ENCODE measurements around the gene SP4. TPM values are rescaled to one million over a fixed set of nuclear protein-coding genes. Genes with fewer than 3 reads are reported as not detected.

Gene SP4
- total and polyA plus RNA-seq, 2 donors (not counting 1 experiment from before 2014, with no cell fraction given): 7.1 to 42.4 TPM

GRCh38 chr7:21393937-21394336 is 33.9 kb upstream of the SP4 start:
- no peak for TF ChIP-seq EZH2 (IDR thresholded peaks at IDR 0.05; ENCODE audit: borderline replicate concordance, insufficient read depth, low read depth, low read length, poor library complexity, severe bottlenecking)
- no peak for TF ChIP-seq CTCF (IDR thresholded peaks at IDR 0.05)
- Histone ChIP-seq H3K27me3 (replicated peaks in 1 of 4; ENCODE audit: control extremely low read depth in 1 of 4, control insufficient read depth in 3 of 4, insufficient read depth in 4 of 4, low read length in 3 of 4) (no peaks in the 10 kb centered on the region), H3K36me3 (replicated peaks in 1 of 2; ENCODE audit: control extremely low read depth in 1 of 2, control insufficient read depth in 1 of 2, extremely low read depth in 1 of 2, insufficient read depth in 2 of 2, low read length in 1 of 2) (no peaks in the 10 kb centered on the region), H3K4me3 (ENCODE audit: control extremely low read depth in 1 of 5, extremely low read depth in 1 of 5, insufficient read depth in 1 of 5, low read depth in 2 of 5, low read length in 4 of 5) (no peak overlapping the region), H3K4me1 (ENCODE audit: control insufficient read depth in 2 of 2, insufficient read depth in 2 of 2, low read length in 2 of 2) (no peaks in the 10 kb centered on the region), H3K9me3 (ENCODE audit: control extremely low read depth in 1 of 3, control insufficient read depth in 2 of 3, insufficient read depth in 1 of 3, low read length in 2 of 3) (no peaks in the 10 kb centered on the region), H3K9ac (ENCODE audit: low read length) (no peak overlapping the region), H3K4me2 (replicated peaks; ENCODE audit: low read depth, low read length, poor library complexity, severe bottlenecking) (no peak overlapping the region), H3K79me2 (ENCODE audit: control insufficient read depth, insufficient read depth, low read length) (no peaks in the 10 kb centered on the region), H2AFZ (ENCODE audit: insufficient read depth, low read depth, low read length, poor library complexity, severe bottlenecking) (no peak overlapping the region), H3K27ac (ENCODE audit: low read length in 2 of 2) (no peak overlapping the region), H4K20me1 (ENCODE audit: control insufficient read depth, insufficient read depth, low read length, poor library complexity, severe bottlenecking) (no peaks in the 10 kb centered on the region)
- Mint-ChIP-seq H3K9me3 (ENCODE audit: insufficient read depth) (no peaks in the 10 kb centered on the region), H3K4me3 (no peak overlapping the region), H3K27ac (no peak overlapping the region), H3K4me1 (no peaks in the 10 kb centered on the region), H3K27me3 (no peaks in the 10 kb centered on the region)
- no peak for ATAC-seq (ENCODE audit: low read depth)
- no CpG with 5 or more reads among the region's 2 CpGs for WGBS (ENCODE audit: insufficient coverage)
- intact Hi-C loops (cut with micrococcal nuclease): no loop called here
- ChIA-PET POLR2A (no interaction called here), CTCF (no interaction called here)
- DNase-seq: no peak

- no peak for ATAC-seq (ENCODE audit: low read depth)
- DNase-seq: no peak
- Mint-ChIP-seq H3K27ac (no peak overlapping the region), H3K27me3 (no peaks in the 10 kb centered on the region), H3K9me3 (ENCODE audit: insufficient read depth) (peaks cover 5% of the 10 kb centered on the region), H3K4me3 (no peak overlapping the region), H3K4me1 (no peaks in the 10 kb centered on the region)
- intact Hi-C loops (cut with micrococcal nuclease): no loop called here
- Histone ChIP-seq H3K79me2 (ENCODE audit: control insufficient read depth, insufficient read depth, low read length) (no peaks in the 10 kb centered on the region), H3K36me3 (replicated peaks in 1 of 2; ENCODE audit: control extremely low read depth in 1 of 2, control insufficient read depth in 1 of 2, extremely low read depth in 1 of 2, insufficient read depth in 2 of 2, low read length in 1 of 2) (no peaks in the 10 kb centered on the region), H3K27me3 (replicated peaks in 1 of 4; ENCODE audit: control extremely low read depth in 1 of 4, control insufficient read depth in 3 of 4, insufficient read depth in 4 of 4, low read length in 3 of 4) (peaks cover 0 to 3% (median 0%) of the 10 kb centered on the region in 4 experiments), H3K4me1 (ENCODE audit: control insufficient read depth in 2 of 2, insufficient read depth in 2 of 2, low read length in 2 of 2) (no peaks in the 10 kb centered on the region), H3K9me3 (ENCODE audit: control extremely low read depth in 1 of 3, control insufficient read depth in 2 of 3, insufficient read depth in 1 of 3, low read length in 2 of 3) (peaks cover 0 to 4% (median 0%) of the 10 kb centered on the region in 3 donors), H3K27ac (ENCODE audit: low read length in 2 of 2) (no peak overlapping the region), H2AFZ (ENCODE audit: insufficient read depth, low read depth, low read length, poor library complexity, severe bottlenecking) (no peak overlapping the region), H3K4me3 (ENCODE audit: control extremely low read depth in 1 of 5, extremely low read depth in 1 of 5, insufficient read depth in 1 of 5, low read depth in 2 of 5, low read length in 4 of 5) (no peak overlapping the region), H3K9ac (ENCODE audit: low read length) (no peak overlapping the region), H4K20me1 (ENCODE audit: control insufficient read depth, insufficient read depth, low read length, poor library complexity, severe bottlenecking) (no peaks in the 10 kb centered on the region), H3K4me2 (replicated peaks; ENCODE audit: low read depth, low read length, poor library complexity, severe bottlenecking) (no peak overlapping the region)
- TF ChIP-seq CTCF (IDR thresholded peaks at IDR 0.05) (no peak), EZH2 (IDR thresholded peaks at IDR 0.05; ENCODE audit: borderline replicate concordance, insufficient read depth, low read depth, low read length, poor library complexity, severe bottlenecking) (no peak)
- POLR2A ChIA-PET: no interaction called here
- CTCF ChIA-PET: no interaction called here
- WGBS (ENCODE audit: insufficient coverage): 100% methylated on average over 3 of the region's 5 CpGs
These were observed 25.9 kb upstream of the SP4 start for GRCh38 chr7:21401944-21402343.

Data from B cell (primary cell).